C4-2B (cell line): ENCODE measurements around the gene RFPL3.
"Not testable (repeated sequence)": the region's sequence is repeated elsewhere in the genome, so short reads cannot be mapped to it uniquely, and the experiment has no call there.

Experiments used
- H3K27ac ChIP-seq: fragments of 450-650 bp; 2 replicates; pipeline ENCODE4 v1.5.1; 2017
- ZFX ChIP-seq: fragments of 450-650 bp; IDR thresholded peaks from 2 replicates; pipeline ENCODE4 v1.6.1; 2017
- TF ChIP-seq, protein P1 (sequence below): fragments of 450-650 bp; conservative IDR thresholded peaks from 2 replicates; pipeline ENCODE4 v1.5.1; 2017; ENCODE audit warnings: mild to moderate bottlenecking

RFPL3 gene

DNA sequence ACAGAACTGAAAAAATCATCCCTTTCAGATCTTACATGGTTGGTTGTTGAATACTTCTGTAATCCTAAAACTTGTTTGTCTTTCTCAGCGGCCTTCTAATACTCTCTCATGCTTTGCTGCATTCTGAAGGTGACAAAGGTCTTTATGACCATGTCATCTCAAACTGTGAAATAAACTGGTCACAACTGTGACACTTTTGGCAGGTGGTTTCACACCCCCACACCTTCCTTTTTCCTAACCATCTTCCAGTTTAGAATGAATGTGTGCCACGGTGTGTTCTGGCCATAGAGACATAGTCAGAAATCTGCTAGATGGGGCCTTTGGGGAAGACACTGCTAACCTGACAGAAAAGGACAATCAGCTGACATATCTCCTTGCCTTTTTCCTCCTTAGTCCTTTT is 14.7 kb upstream of the RFPL3 start:
- no peak for TF ChIP-seq ZFX
- TF ChIP-seq, protein P1, sequence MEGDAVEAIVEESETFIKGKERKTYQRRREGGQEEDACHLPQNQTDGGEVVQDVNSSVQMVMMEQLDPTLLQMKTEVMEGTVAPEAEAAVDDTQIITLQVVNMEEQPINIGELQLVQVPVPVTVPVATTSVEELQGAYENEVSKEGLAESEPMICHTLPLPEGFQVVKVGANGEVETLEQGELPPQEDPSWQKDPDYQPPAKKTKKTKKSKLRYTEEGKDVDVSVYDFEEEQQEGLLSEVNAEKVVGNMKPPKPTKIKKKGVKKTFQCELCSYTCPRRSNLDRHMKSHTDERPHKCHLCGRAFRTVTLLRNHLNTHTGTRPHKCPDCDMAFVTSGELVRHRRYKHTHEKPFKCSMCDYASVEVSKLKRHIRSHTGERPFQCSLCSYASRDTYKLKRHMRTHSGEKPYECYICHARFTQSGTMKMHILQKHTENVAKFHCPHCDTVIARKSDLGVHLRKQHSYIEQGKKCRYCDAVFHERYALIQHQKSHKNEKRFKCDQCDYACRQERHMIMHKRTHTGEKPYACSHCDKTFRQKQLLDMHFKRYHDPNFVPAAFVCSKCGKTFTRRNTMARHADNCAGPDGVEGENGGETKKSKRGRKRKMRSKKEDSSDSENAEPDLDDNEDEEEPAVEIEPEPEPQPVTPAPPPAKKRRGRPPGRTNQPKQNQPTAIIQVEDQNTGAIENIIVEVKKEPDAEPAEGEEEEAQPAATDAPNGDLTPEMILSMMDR, result no peak
- no peak overlapping the region for H3K27ac ChIP-seq

DNA sequence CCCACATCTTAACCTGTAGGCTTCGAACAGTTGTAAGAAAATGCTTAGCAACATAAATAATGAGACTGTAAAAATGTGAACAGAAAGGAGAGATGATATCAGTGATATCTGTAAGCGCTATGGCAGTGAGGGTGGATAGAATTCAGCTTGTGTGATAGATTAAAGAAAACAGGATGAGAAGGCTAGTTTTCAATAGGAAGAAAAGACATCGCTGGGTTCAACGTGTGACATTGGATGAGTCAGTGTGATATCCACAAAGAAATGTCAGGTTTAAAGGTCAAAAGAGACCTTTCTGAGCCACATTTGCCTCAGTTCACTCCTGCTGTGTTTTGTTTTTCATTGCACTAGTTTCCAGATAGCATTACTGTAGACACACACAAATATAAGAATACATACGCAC is 13.7 kb upstream of the RFPL3 start:
- TF ChIP-seq, protein P1, result no peak
- TF ChIP-seq ZFX, result no peak
- H3K27ac ChIP-seq, result no peak overlapping the region

DNA sequence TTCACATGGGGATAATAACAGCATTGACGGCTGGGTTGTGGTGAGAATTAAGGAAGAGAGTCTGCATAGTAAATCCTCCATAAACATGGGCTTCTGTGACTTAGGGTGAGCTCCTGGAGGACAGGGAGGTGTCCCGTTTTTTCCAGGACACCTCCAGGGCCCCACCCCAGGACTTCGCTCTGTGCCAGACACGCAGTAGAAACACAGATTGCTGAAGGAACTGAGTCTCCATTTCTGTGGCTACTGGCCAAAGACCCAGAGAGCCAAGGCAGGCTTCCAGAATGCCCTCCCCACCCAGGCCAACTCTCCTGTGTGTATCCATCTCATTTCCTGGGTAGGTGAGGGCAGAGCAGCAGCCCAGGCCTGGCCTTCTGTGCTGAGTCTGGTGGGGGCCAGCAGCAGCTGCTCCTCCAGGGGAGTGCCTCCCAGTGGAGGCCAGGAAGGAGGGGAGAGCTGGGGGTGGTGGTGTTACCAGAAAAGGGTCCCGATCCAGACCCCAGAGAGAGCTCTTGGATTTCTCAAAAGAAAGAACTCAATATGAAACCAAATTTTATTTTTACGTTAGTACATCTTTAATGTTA is 9.5 kb upstream of the RFPL3 start:
- TF ChIP-seq, protein P1, result no peak
- no peak for TF ChIP-seq ZFX

DNA sequence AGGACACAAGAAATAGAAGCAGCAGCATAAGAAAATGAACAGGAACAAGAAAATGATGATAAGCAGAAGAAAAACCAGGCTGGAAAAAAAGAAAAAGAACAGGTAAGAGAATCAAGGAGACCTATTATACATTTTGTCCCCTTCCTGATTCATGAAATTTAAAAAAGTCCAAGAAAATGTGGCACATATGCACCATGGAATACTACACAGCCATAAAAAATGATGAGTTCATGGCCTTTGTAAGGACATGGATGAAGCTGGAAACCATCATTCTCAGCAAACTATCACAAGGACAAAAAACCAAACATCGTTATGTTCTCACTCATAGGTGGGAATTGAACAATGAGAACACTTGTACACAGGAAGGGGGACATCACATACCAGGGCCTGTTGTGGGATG is 5.8 kb upstream of the RFPL3 start:
- H3K27ac ChIP-seq, result not testable (repeated sequence)

More for the DNA sequence above, 9.5 kb upstream of the RFPL3 start:
- no peak overlapping the region for H3K27ac ChIP-seq

DNA sequence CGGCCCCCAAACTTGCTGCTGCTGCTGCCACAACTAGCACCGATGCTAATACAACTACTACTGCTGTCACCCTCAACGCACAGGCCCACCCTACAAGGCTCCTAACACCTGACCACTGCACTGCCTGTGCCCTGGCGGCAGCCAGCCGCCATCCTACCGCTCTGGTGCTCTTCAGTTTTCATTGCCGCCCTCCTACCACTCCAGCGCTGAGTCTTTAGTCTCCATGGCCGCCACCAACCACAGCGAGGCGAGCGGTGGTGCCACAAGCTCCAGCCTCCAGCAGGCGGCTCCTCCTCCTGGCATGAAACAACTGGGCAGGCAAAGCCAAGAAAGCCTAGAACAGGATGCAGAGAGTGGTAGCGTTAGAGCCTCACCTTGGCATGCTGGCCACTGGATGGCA is 5.0 kb upstream of the RFPL3 start:
- TF ChIP-seq ZFX, result no peak
- TF ChIP-seq, protein P1, result no peak
- no peak overlapping the region for H3K27ac ChIP-seq

DNA sequence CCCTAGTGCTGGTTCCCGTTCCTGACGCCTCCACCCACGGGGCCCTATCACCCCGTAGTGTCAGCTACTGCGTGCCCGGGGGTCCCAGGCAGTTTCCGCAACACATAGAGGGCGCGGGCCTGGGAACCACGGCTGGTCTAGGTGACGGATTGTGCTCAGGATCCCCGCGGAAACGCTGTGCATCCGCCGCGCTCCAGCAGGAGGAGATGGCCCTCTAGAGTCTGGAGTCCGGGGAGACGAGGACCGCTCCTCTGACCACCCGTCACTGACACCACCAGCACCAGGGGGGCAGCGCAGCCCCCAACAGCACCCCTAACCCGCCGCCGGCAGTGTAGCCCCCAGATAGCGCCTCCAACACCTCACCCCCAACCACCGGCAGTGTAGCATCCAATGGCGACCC is 4.4 kb upstream of the RFPL3 start:
- H3K27ac ChIP-seq, result no peak overlapping the region
- no peak for TF ChIP-seq ZFX
- TF ChIP-seq, protein P1, result no peak

DNA sequence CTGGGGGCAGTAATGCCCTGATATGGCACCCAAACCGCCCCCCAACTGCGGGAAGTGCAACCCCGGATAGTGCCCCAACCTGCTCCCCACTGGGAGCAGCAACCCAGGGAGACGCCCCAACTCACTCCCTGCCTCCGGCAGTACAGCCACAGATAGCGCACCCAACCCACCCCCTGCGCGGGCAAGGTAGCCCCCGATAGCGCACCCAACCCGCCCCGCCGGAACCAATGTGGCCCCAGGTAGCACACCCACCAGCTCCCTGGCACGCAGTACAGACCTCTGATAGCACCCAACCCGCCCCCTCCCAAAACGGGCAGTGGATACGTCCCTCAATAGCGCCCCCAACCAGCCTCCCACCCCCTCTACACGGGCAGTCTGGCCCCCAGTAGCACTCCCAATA is 3.8 kb upstream of the RFPL3 start:
- TF ChIP-seq, protein P1, result no peak
- no peak for TF ChIP-seq ZFX
- H3K27ac ChIP-seq, result no peak overlapping the region
